K562 (cell line): ENCODE data around the gene ATL1. TPM values are rescaled to one million over a fixed set of nuclear protein-coding genes. Genes with fewer than 3 reads are reported as not detected.

ENCODE experiments used
- ATAC-seq: fragments of 200-7000 bp; cut with Tn5 transposase; 3 replicates; pipeline ENCODE4 v1.9.1; 2020; ENCODE audit warnings: moderate library complexity
- BruUV-seq: library from RNA; stranded (reverse); fragments of 400-500 nt; replicated peaks from 2 replicates; lab custom pipeline; 2021; lab: Mats Ljungman, UMichigan
- CTCF ChIA-PET: fragments of 300-600 bp; formaldehyde crosslinking; extraction: SDS; loops from one replicate; lab custom pipeline; 2021; ENCODE audit warnings: low intra/inter-chr PET ratio; lab: Yijun Ruan, JAX
- POLR2A ChIA-PET: fragments of 300-600, 350-650 bp; sonication (Branson Sonifier 250); formaldehyde crosslinking; extraction: SDS; loops from one replicate; lab custom pipeline; 2021; ENCODE audit warnings: antibody characterized with exemption, inconsistent platforms; lab: Yijun Ruan, JAX
- DNase-seq, 4 experiments: peaks; one replicate each; pipeline versions ENCODE4 v3.0.0 to v3.0.0-alpha.2; 2011 to 2018; ENCODE audit warnings: low spot score in 3 of 4, mixed read lengths in 3 of 4; ENCODE audit errors: extremely low read depth in 1 of 4
- FAIRE-seq: peaks from 2 replicates; lab custom pipeline; 2011; peaks lifted over from hg19 to GRCh38; lab: Jason Lieb, UNC
- H2AFZ ChIP-seq: 2 replicates; pipeline ENCODE4 v1.6.0; 2011; ENCODE audit warnings: low read depth, low read length, control low read depth, inconsistent platforms
- H3K27ac ChIP-seq: fragments of 200-600 bp; 3 replicates; pipeline ENCODE4 v1.8.0; 2011; ENCODE audit warnings: low read depth, mild to moderate bottlenecking, control low read depth, inconsistent platforms, low read length, moderate library complexity, mixed read lengths; ENCODE audit errors: extremely low read depth
- H3K27me3 ChIP-seq, 2 experiments: fragments of 300-600 bp in 1 of 2; 2 replicates in 1 of 2; 3 replicates in 1 of 2; pipeline versions ENCODE4 v1.6.0 to v1.8.0; 2011; ENCODE audit warnings: inconsistent platforms in 2 of 2, low read length in 2 of 2, mild to moderate bottlenecking in 1 of 2, mixed read lengths in 1 of 2, moderate library complexity in 1 of 2; ENCODE audit not compliant: control insufficient read depth in 2 of 2, insufficient read depth in 2 of 2
- H3K36me3 ChIP-seq: fragments of 300-600 bp; 3 replicates; pipeline ENCODE4 v1.8.0; 2011; ENCODE audit warnings: mild to moderate bottlenecking, low read length, inconsistent platforms; ENCODE audit not compliant: control insufficient read depth, insufficient read depth
- H3K4me1 ChIP-seq, 2 experiments: fragments of 200-600 bp in 1 of 2; replicated peaks in 1 of 2; 2 replicates in 1 of 2; 3 replicates in 1 of 2; pipeline versions ENCODE4 v1.5.1 to v1.8.0; 2011; ENCODE audit warnings: inconsistent platforms in 2 of 2, low read length in 2 of 2, mild to moderate bottlenecking in 1 of 2, mixed read lengths in 1 of 2, moderate library complexity in 1 of 2; ENCODE audit not compliant: control insufficient read depth in 2 of 2, insufficient read depth in 2 of 2
- H3K4me2 ChIP-seq: 2 replicates; pipeline ENCODE4 v1.6.1; 2011; ENCODE audit warnings: low read length, control low read depth, inconsistent platforms, mixed read lengths; ENCODE audit not compliant: insufficient read depth
- H3K4me3 ChIP-seq: fragments of 200-600 bp; sonication (generic), shearing (Covaris generic); 2 replicates; pipeline ENCODE4 v1.5.1; 2016; ENCODE audit warnings: control low read depth, inconsistent platforms
- H3K79me2 ChIP-seq: fragments of 200-600 bp; 3 replicates; pipeline ENCODE4 v1.8.0; 2011; ENCODE audit warnings: low read length, inconsistent platforms; ENCODE audit not compliant: control insufficient read depth, insufficient read depth
- H3K9ac ChIP-seq, 2 experiments: 2 replicates each; pipeline versions ENCODE4 v1.6.0 to v1.6.1; 2011; ENCODE audit warnings: low read depth in 2 of 2, low read length in 2 of 2, control low read depth in 1 of 2, inconsistent platforms in 1 of 2, mild to moderate bottlenecking in 1 of 2, mixed read lengths in 1 of 2; ENCODE audit not compliant: insufficient read depth in 1 of 2
- H3K9me1 ChIP-seq: one replicate; pipeline ENCODE4 v1.6.0; 2011; ENCODE audit warnings: inconsistent platforms, mild to moderate bottlenecking, low read length, moderate library complexity; ENCODE audit not compliant: control insufficient read depth, insufficient read depth
- H3K9me3 ChIP-seq: replicated peaks from 2 replicates; pipeline ENCODE4 v1.5.1; 2011; ENCODE audit warnings: low read depth, low read length, inconsistent platforms; ENCODE audit not compliant: control insufficient read depth, insufficient read depth
- H4K20me1 ChIP-seq: replicated peaks from 2 replicates; pipeline ENCODE4 v1.6.1; 2011; ENCODE audit warnings: low read length, inconsistent platforms, mixed read lengths; ENCODE audit not compliant: control insufficient read depth, insufficient read depth
- ELK1 ChIP-seq: sonication (generic); formaldehyde crosslinking; IDR thresholded peaks from 2 replicates; pipeline ENCODE4 v1.8.1; 2022; ENCODE audit warnings: missing genetic modification reagents
- KDM5B ChIP-seq: fragments of 200-600 bp; sonication (generic); IDR thresholded peaks from 2 replicates; pipeline ENCODE4 v1.6.1; 2012; ENCODE audit warnings: low read depth, mild to moderate bottlenecking, moderate library complexity, low read length, control low read depth, inconsistent platforms; ENCODE audit not compliant: insufficient replicate concordance
- NFXL1 ChIP-seq: fragments of 450-650 bp; formaldehyde crosslinking; IDR thresholded peaks from 2 replicates; pipeline ENCODE4 v1.4.0; 2021; ENCODE audit warnings: mild to moderate bottlenecking
- POU5F1 ChIP-seq: fragments of 150-350 bp; IDR thresholded peaks from 2 replicates; pipeline ENCODE4 v1.6.1; 2014; ENCODE audit warnings: borderline replicate concordance, low read length, low read depth, mild to moderate bottlenecking; ENCODE audit not compliant: partially characterized antibody
- RHOXF2B ChIP-seq: fragments of 250-450 bp; sonication (Bioruptor Pico); conservative IDR thresholded peaks from 2 replicates; pipeline ENCODE4 v1.5.1; 2021
- SLC30A9 ChIP-seq: fragments of 250-450 bp; sonication (Bioruptor Pico); IDR thresholded peaks from 2 replicates; pipeline ENCODE4 v1.8.0; 2022; ENCODE audit warnings: mild to moderate bottlenecking, moderate library complexity
- TEAD4 ChIP-seq, 2 experiments: sonication (generic) in 1 of 2; formaldehyde crosslinking in 1 of 2; IDR thresholded peaks; 2 replicates each; pipeline versions ENCODE4 v1.6.1 to v1.8.0; 2012 to 2022; ENCODE audit warnings: borderline replicate concordance in 1 of 2, inconsistent platforms in 1 of 2, low read length in 1 of 2, mild to moderate bottlenecking in 1 of 2, missing genetic modification reagents in 1 of 2
- ZFP36 ChIP-seq: fragments of 150-350 bp; IDR thresholded peaks from 2 replicates; pipeline ENCODE4 v1.6.1; 2018; ENCODE audit warnings: low read length, low read depth; ENCODE audit not compliant: partially characterized antibody
- ZNF444 ChIP-seq: fragments of 250-450 bp; sonication (Bioruptor Pico); IDR thresholded peaks from 2 replicates; pipeline ENCODE4 v1.4.0; 2020; ENCODE audit warnings: mild to moderate bottlenecking, moderate library complexity
- in situ Hi-C: fragments of 300-500 bp; cut with MboI; formaldehyde crosslinking; loops from 4 replicates; pipeline ENCODE4 v1.15.0; 2018; ENCODE audit warnings: inconsistent platforms, mixed read lengths
- intact Hi-C: fragments of 100-400 bp; cut with micrococcal nuclease; formaldehyde crosslinking; loops from 2 replicates; pipeline ENCODE4 v1.14.2; 2022
- polyA plus RNA-seq, 8 experiments: library from polyadenylated mRNA; depleted of rRNA in 4 of 8; stranded (reverse) in 5 of 8; unstranded in 3 of 8; fragments of >200 nt; fragmentation: Nextera tagmentation in 2 of 8; fragmentation: Illumina TruSeq in 1 of 8; extraction: Ambion mirVana in 2 of 8; extraction: Trizol in 1 of 8; gene quantifications; 2 replicates each; pipeline versions ENCODE4 v1.2.1 to v1.2.3, GENCODE V29; 2011 to 2014; ENCODE audit warnings: inconsistent platforms in 1 of 8, missing spikeins in 1 of 8
- total RNA-seq, 7 experiments: library from RNA; depleted of rRNA in 6 of 7; stranded (reverse); fragments of >200 nt in 6 of 7; fragmentation: Illumina TruSeq in 2 of 7; extraction: Trizol in 2 of 7; gene quantifications; 2 replicates each; pipeline versions ENCODE4 v1.2.1 to v1.2.3, GENCODE V29; 2011 to 2021; ENCODE audit warnings: low replicate concordance in 1 of 7
- TF ChIP-seq, protein P1 (sequence below): IDR thresholded peaks from 3 replicates; pipeline ENCODE4 v1.6.1; 2011; ENCODE audit warnings: borderline replicate concordance, mild to moderate bottlenecking, moderate library complexity; ENCODE audit not compliant: insufficient read length; ENCODE audit errors: extremely low read depth
- TF ChIP-seq, protein P2 (sequence below): sonication (generic); formaldehyde crosslinking; IDR thresholded peaks from 2 replicates; pipeline ENCODE4 v1.8.0; 2022; ENCODE audit warnings: missing genetic modification reagents, mild to moderate bottlenecking, borderline replicate concordance

Gene ATL1
- total and polyA plus RNA-seq, 9 of the 15 experiments (the other 6 are each of a cell fraction or from before 2014, with no cell fraction given) = 0.04 to 0.16 (median 0.07) TPM; not detected in 4

- POLR2A ChIA-PET = interaction anchor here (0.6 kb wide), 1 partner anchor 35 kb away, joined by 3 read pairs; no protein-coding TSS in a partner anchor
- in situ Hi-C loops = no loop called here
- intact Hi-C loops = no loop called here
- H3K27ac ChIP-seq = no peak overlapping the region
- no peaks in the 10 kb centered on the region for H4K20me1 ChIP-seq
- no peaks in the 10 kb centered on the region for H3K9me3 ChIP-seq
- H3K9me1 ChIP-seq = no peaks in the 10 kb centered on the region
- no peak overlapping the region for H3K9ac ChIP-seq
- DNase-seq (no peak), FAIRE-seq (no peak), ATAC-seq (no peak)
- no peaks in the 10 kb centered on the region; a peak in 1 of 5 replicates for H3K4me1 ChIP-seq
- CTCF ChIA-PET = interaction anchor here (3.4 kb wide), 1 partner anchor 174 kb away, joined by 16 read pairs; no protein-coding TSS in a partner anchor
- H2AFZ ChIP-seq = no peak overlapping the region
- H3K36me3 ChIP-seq = no peaks in the 10 kb centered on the region
- H3K4me2 ChIP-seq = no peak overlapping the region
- H3K79me2 ChIP-seq = no peaks in the 10 kb centered on the region
- no peak overlapping the region for H3K4me3 ChIP-seq
- no peaks in the 10 kb centered on the region; a peak in 1 of 5 replicates for H3K27me3 ChIP-seq
- BruUV-seq = no TSS peak
- no peak for TF ChIP-seq RHOXF2B (CRISPR knock-in tag)
- no peak for TF ChIP-seq ZFP36
- TF ChIP-seq POU5F1 = no peak
- no peak for TF ChIP-seq ZNF444 (CRISPR knock-in tag)
- TF ChIP-seq, protein P1, sequence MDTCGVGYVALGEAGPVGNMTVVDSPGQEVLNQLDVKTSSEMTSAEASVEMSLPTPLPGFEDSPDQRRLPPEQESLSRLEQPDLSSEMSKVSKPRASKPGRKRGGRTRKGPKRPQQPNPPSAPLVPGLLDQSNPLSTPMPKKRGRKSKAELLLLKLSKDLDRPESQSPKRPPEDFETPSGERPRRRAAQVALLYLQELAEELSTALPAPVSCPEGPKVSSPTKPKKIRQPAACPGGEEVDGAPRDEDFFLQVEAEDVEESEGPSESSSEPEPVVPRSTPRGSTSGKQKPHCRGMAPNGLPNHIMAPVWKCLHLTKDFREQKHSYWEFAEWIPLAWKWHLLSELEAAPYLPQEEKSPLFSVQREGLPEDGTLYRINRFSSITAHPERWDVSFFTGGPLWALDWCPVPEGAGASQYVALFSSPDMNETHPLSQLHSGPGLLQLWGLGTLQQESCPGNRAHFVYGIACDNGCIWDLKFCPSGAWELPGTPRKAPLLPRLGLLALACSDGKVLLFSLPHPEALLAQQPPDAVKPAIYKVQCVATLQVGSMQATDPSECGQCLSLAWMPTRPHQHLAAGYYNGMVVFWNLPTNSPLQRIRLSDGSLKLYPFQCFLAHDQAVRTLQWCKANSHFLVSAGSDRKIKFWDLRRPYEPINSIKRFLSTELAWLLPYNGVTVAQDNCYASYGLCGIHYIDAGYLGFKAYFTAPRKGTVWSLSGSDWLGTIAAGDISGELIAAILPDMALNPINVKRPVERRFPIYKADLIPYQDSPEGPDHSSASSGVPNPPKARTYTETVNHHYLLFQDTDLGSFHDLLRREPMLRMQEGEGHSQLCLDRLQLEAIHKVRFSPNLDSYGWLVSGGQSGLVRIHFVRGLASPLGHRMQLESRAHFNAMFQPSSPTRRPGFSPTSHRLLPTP = no peak
- TF ChIP-seq KDM5B = no peak
- TF ChIP-seq, protein P2, sequence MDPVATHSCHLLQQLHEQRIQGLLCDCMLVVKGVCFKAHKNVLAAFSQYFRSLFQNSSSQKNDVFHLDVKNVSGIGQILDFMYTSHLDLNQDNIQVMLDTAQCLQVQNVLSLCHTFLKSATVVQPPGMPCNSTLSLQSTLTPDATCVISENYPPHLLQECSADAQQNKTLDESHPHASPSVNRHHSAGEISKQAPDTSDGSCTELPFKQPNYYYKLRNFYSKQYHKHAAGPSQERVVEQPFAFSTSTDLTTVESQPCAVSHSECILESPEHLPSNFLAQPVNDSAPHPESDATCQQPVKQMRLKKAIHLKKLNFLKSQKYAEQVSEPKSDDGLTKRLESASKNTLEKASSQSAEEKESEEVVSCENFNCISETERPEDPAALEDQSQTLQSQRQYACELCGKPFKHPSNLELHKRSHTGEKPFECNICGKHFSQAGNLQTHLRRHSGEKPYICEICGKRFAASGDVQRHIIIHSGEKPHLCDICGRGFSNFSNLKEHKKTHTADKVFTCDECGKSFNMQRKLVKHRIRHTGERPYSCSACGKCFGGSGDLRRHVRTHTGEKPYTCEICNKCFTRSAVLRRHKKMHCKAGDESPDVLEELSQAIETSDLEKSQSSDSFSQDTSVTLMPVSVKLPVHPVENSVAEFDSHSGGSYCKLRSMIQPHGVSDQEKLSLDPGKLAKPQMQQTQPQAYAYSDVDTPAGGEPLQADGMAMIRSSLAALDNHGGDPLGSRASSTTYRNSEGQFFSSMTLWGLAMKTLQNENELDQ (CRISPR knock-in tag) = no peak
- no peak for TF ChIP-seq NFXL1
- no peak for TF ChIP-seq ELK1 (CRISPR knock-in tag)
- no peak for TF ChIP-seq SLC30A9 (CRISPR knock-in tag)
- no peak for TF ChIP-seq TEAD4 (IDR thresholded peaks at IDR 0.05; ENCODE audit: low read length)
- no peak for TF ChIP-seq TEAD4 (CRISPR knock-in tag; IDR thresholded peaks at IDR 0.05; ENCODE audit: borderline replicate concordance)
These were observed 38.8 kb downstream of the ATL1 start for GRCh38 chr14:50598765-50599164.
